K562 (cell line): ENCODE results near the gene EPB41L4A.

Source experiments
- EP300 ChIP-seq: IDR thresholded peaks from 2 replicates; pipeline ENCODE4 v1.6.1; 2012; ENCODE audit warnings: low read length, improper control_type of control experiment
- LEF1 ChIP-seq: fragments of 450-650 bp; IDR thresholded peaks from 2 replicates; pipeline ENCODE4 v1.6.1; 2016; ENCODE audit warnings: mild to moderate bottlenecking
- ZNF274 ChIP-seq: IDR thresholded peaks from 2 replicates; pipeline ENCODE4 v1.6.1; 2011; ENCODE audit warnings: low read depth, mild to moderate bottlenecking, low read length, moderate library complexity, borderline replicate concordance
- ZNF282 ChIP-seq: sonication (generic); formaldehyde crosslinking; IDR thresholded peaks from 2 replicates; pipeline ENCODE4 v1.8.1; 2023; ENCODE audit warnings: missing genetic modification reagents

DNA sequence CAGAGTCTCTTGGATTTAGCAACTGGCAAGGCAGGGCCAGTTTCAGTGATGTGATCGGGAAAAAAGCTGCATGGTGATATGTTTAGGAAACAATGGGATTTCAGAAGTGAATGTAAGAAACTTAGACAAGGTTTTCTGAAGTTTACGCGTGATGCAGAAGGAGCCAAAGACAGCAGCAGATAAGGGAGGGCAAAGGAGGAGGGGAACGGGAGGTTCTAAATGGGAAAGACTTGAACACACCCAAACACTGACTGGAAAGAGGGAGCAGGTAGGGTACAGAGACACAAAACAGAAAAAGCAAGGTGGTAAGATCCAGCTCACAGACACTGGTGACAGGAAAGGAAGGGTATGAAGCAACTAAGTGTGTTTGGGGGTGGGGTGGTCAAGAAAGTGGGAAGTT is 115.4 kb downstream of the EPB41L4A start:
- TF ChIP-seq ZNF282 = no peak
- TF ChIP-seq ZNF274 = no peak
- no peak for TF ChIP-seq LEF1
- no peak for TF ChIP-seq EP300
